ENCODE results near the gene DPP8.

Gene DPP8

GRCh38 chr15:65484876-65485275 is 32.6 kb downstream of the DPP8 start:
- H3K4me1 ChIP-seq (ENCODE audit: control insufficient read depth, insufficient read depth, low read length), result no peaks in the 10 kb centered on the region
- H3K36me3 ChIP-seq (ENCODE audit: control insufficient read depth in 2 of 2, insufficient read depth in 1 of 2, low read length in 2 of 2), result peaks cover 73 to 88% of the 10 kb centered on the region in 2 experiments
- H3K27ac ChIP-seq (ENCODE audit: extremely low read depth, low read depth, low read length), result no peak overlapping the region
- no peak for TF ChIP-seq ZNF211 (tag by site-specific recombination; IDR thresholded peaks at IDR 0.05; ENCODE audit: low read depth)
- no peak for TF ChIP-seq ZNF391 (tag by site-specific recombination; IDR thresholded peaks at IDR 0.05; ENCODE audit: borderline replicate concordance, low read depth)
- POLR2A ChIA-PET, result interaction anchor here (0.6 kb wide), 1 partner anchor 28 kb away, joined by 6 read pairs; no protein-coding TSS in a partner anchor
- H3K4me3 ChIP-seq (ENCODE audit: low read depth, low read length), result no peak overlapping the region
- no peaks in the 10 kb centered on the region; the same call in 1 of the 2 replicates for H3K9me3 ChIP-seq (ENCODE audit: control insufficient read depth, insufficient read depth, low read depth, low read length)
- CTCF ChIA-PET, result no interaction called here

- POLR2A ChIA-PET, result no interaction called here
These were observed 40.6 kb downstream of the DPP8 start for GRCh38 chr15:65476903-65477302.

GRCh38 chr15:65470866-65471265 is 46.6 kb downstream of the DPP8 start:
- CTCF ChIA-PET, result interaction anchor here (0.8 kb wide), 1 partner anchor 168 kb away, joined by 3 read pairs; no protein-coding TSS in a partner anchor

More at GRCh38 chr15:65476903-65477302, 40.6 kb downstream of the DPP8 start:
- Histone ChIP-seq H3K4me3 (ENCODE audit: low read depth, low read length) (no peak overlapping the region), H3K4me1 (ENCODE audit: control insufficient read depth, insufficient read depth, low read length) (0 out of 2 replicates have a peak, but pooled peaks cover 2% of the 10 kb centered on the region), H3K27ac (ENCODE audit: extremely low read depth, low read depth, low read length) (no peak overlapping the region), H3K9me3 (ENCODE audit: control insufficient read depth, insufficient read depth, low read depth, low read length) (no peaks in the 10 kb centered on the region), H3K36me3 (ENCODE audit: control insufficient read depth in 2 of 2, insufficient read depth in 1 of 2, low read length in 2 of 2) (peaks cover 62 to 87% of the 10 kb centered on the region in 2 experiments)
- CTCF ChIA-PET, result interaction anchor here (1.1 kb wide), 1 partner anchor 76 kb away, joined by 4 read pairs; no protein-coding TSS in a partner anchor
- no peak for TF ChIP-seq ZNF792 (tag by site-specific recombination; IDR thresholded peaks at IDR 0.05)
- no peak for TF ChIP-seq ZNF571 (tag by site-specific recombination; IDR thresholded peaks at IDR 0.05)
- TF ChIP-seq ZNF280C (tag by site-specific recombination; IDR thresholded peaks at IDR 0.05), result no peak
- TF ChIP-seq REPIN1 (tag by site-specific recombination; IDR thresholded peaks at IDR 0.05; ENCODE audit: low read depth), result no peak
- TF ChIP-seq ZNF311 (tag by site-specific recombination; IDR thresholded peaks at IDR 0.05; ENCODE audit: borderline replicate concordance), result no peak
- TF ChIP-seq ZNF37A (tag by site-specific recombination; IDR thresholded peaks at IDR 0.05), result no peak
- no peak for TF ChIP-seq ZFHX2 (tag by site-specific recombination; conservative IDR thresholded peaks at IDR 0.05)
- TF ChIP-seq ZFP3 (tag by site-specific recombination; IDR thresholded peaks at IDR 0.05; ENCODE audit: low read depth), result no peak
- no peak for TF ChIP-seq ZNF24 (tag by site-specific recombination; IDR thresholded peaks at IDR 0.05)
- TF ChIP-seq ZNF16 (tag by site-specific recombination; IDR thresholded peaks at IDR 0.05; ENCODE audit: low read depth), result no peak
- TF ChIP-seq ZNF654 (tag by site-specific recombination; IDR thresholded peaks at IDR 0.05; ENCODE audit: low read depth), result no peak
- no peak for TF ChIP-seq ZNF510 (tag by site-specific recombination; IDR thresholded peaks at IDR 0.05; ENCODE audit: insufficient replicate concordance)
- no peak for TF ChIP-seq GLIS1 (tag by site-specific recombination; IDR thresholded peaks at IDR 0.05)
- no peak for TF ChIP-seq GLI2 (tag by site-specific recombination; IDR thresholded peaks at IDR 0.05; ENCODE audit: borderline replicate concordance, low read depth)
- no peak for TF ChIP-seq ZSCAN23 (tag by site-specific recombination; IDR thresholded peaks at IDR 0.05)
- TF ChIP-seq ZNF23 (tag by site-specific recombination; IDR thresholded peaks at IDR 0.05; ENCODE audit: borderline replicate concordance), result no peak
- TF ChIP-seq BCL11A (tag by site-specific recombination; IDR thresholded peaks at IDR 0.05; ENCODE audit: low read depth), result no peak
- TF ChIP-seq ZNF121 (tag by site-specific recombination; IDR thresholded peaks at IDR 0.05), result no peak
- TF ChIP-seq ZNF621 (tag by site-specific recombination; IDR thresholded peaks at IDR 0.05), result no peak

More at GRCh38 chr15:65470866-65471265, 46.6 kb downstream of the DPP8 start:
- TF ChIP-seq ZEB2 (tag by site-specific recombination; IDR thresholded peaks at IDR 0.05), result peak; percentile 38; the same call in 1 of the 2 replicates
- TF ChIP-seq ZNF664 (tag by site-specific recombination; IDR thresholded peaks at IDR 0.05), result no peak
- TF ChIP-seq ZNF529 (tag by site-specific recombination; IDR thresholded peaks at IDR 0.05; ENCODE audit: insufficient replicate concordance), result no peak
- TF ChIP-seq ZNF629 (tag by site-specific recombination; IDR thresholded peaks at IDR 0.05), result peak; percentile 18; the same call in 1 of the 2 replicates
- 0 out of 2 replicates have a peak, but pooled peaks have one; percentile 41 for TF ChIP-seq MYNN (tag by site-specific recombination; IDR thresholded peaks at IDR 0.05; ENCODE audit: borderline replicate concordance)
- TF ChIP-seq PRDM10 (tag by site-specific recombination; IDR thresholded peaks at IDR 0.05), result peak; percentile 40; the same call in 1 of the 2 replicates
- POLR2A ChIA-PET, result no interaction called here
- H3K4me1 ChIP-seq (ENCODE audit: control insufficient read depth, insufficient read depth, low read length), result 0 out of 2 replicates have a peak, but pooled peaks cover 2% of the 10 kb centered on the region
- no peak overlapping the region for H3K27ac ChIP-seq (ENCODE audit: extremely low read depth, low read depth, low read length)
- H3K4me3 ChIP-seq (ENCODE audit: low read depth, low read length), result no peak overlapping the region
- peaks cover 61 to 82% of the 10 kb centered on the region in 2 experiments for H3K36me3 ChIP-seq (ENCODE audit: control insufficient read depth in 2 of 2, insufficient read depth in 1 of 2, low read length in 2 of 2)
- no peaks in the 10 kb centered on the region for H3K9me3 ChIP-seq (ENCODE audit: control insufficient read depth, insufficient read depth, low read depth, low read length)
